Measurements from ENCODE around the gene SAMHD1.
A peak's percentile ranks its signal among the peaks of the same experiment; 100 is the strongest.
"Not testable (repeated sequence)": the region's sequence is repeated elsewhere in the genome, so short reads cannot be mapped to it uniquely, and the experiment has no call there.

The SAMHD1 gene

DNA sequence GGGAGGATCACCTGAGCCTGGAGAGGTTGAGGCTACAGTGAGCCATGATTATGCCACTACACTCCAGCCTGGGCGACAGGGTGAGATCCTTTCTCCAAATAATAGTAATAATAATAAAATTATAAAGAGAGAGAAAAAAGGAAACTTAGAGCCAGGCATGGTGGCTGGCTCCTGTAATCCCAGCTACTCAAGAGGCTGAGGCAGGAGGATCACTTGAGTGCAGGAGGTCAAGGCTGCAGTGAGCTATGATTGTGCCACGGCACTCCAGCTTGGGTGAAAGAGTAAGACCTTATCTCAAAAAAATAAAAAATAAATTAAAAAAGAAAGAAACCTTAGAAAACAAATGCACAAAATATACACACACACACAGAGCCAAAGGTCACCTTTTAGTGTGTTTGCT, 5.2 kb upstream of the SAMHD1 start:
- in situ Hi-C loops (cut with MboI; ENCODE audit: low sequenced_read_pairs, unreplicated experiment), result no loop called here
- DNase-seq (ENCODE audit: low spot score), result no peak
- TF ChIP-seq, protein P1, sequence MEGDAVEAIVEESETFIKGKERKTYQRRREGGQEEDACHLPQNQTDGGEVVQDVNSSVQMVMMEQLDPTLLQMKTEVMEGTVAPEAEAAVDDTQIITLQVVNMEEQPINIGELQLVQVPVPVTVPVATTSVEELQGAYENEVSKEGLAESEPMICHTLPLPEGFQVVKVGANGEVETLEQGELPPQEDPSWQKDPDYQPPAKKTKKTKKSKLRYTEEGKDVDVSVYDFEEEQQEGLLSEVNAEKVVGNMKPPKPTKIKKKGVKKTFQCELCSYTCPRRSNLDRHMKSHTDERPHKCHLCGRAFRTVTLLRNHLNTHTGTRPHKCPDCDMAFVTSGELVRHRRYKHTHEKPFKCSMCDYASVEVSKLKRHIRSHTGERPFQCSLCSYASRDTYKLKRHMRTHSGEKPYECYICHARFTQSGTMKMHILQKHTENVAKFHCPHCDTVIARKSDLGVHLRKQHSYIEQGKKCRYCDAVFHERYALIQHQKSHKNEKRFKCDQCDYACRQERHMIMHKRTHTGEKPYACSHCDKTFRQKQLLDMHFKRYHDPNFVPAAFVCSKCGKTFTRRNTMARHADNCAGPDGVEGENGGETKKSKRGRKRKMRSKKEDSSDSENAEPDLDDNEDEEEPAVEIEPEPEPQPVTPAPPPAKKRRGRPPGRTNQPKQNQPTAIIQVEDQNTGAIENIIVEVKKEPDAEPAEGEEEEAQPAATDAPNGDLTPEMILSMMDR (IDR thresholded peaks at IDR 0.05; ENCODE audit: borderline replicate concordance, control extremely low read depth, extremely low read depth, insufficient read depth, missing control alignments), result no peak

DNA sequence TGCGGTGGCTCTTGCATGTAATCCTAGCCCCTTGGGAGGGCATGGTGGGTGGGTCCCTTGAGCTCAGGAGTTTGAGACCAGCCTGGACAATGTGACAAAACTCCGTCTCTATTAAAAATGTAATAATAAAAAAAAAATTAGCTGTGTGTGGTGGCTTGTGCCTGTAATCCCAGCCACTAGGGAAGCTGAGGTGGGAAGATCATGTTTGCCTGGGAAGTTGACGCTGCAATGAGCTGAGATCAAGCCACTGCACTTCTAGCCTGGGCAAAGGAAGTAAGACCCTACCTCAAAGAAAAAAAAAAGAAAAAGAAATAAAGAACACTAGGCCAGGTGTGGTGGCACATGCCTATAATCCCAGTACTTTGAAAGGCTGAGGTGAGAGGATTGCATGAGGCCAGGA, 4.5 kb upstream of the SAMHD1 start:
- TF ChIP-seq, protein P1 (IDR thresholded peaks at IDR 0.05; ENCODE audit: borderline replicate concordance, control extremely low read depth, extremely low read depth, insufficient read depth, missing control alignments), result no peak
- in situ Hi-C loops (cut with MboI; ENCODE audit: low sequenced_read_pairs, unreplicated experiment), result no loop called here
- DNase-seq (ENCODE audit: low spot score), result no peak

DNA sequence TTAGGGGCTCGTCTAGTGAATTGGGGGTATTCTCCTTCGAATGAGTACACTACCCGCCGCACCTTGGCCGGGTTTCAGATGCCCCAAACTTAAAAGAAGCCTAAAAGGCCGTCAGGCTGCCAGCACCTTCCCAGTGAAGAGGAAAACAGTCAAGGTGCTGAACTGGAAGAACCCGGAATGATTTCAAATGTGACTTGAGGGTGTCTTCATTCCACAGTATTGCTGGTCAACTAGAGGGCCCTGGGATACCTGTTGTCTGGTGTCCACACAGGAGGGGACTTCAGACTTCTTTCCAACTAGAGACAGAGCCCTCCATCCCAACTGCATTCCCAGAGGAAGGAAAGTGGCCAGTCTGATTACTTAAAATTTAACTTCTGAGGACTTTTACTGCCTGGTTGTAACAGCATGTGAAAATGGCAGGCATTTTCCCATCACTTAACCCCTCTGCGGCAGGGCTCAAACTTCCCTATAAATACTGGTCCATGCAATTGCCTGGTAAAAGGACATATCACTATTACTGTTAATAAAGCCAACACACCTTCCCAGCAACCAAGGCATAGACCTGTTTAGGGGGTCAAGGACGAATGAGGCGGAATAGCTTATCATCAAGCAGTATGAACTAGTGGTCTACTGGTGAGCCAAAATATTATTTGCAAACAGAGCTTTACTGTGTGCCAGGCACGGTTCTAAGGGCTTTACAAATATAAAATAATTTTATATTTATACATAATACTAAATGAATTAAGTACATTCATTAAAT, 651 bp upstream of the SAMHD1 start:
- TF ChIP-seq, protein P1 (IDR thresholded peaks at IDR 0.05; ENCODE audit: borderline replicate concordance, control extremely low read depth, extremely low read depth, insufficient read depth, missing control alignments), result no peak
- DNase-seq (ENCODE audit: low spot score), result no peak
- in situ Hi-C loops (cut with MboI; ENCODE audit: low sequenced_read_pairs, unreplicated experiment), result no loop called here

DNA sequence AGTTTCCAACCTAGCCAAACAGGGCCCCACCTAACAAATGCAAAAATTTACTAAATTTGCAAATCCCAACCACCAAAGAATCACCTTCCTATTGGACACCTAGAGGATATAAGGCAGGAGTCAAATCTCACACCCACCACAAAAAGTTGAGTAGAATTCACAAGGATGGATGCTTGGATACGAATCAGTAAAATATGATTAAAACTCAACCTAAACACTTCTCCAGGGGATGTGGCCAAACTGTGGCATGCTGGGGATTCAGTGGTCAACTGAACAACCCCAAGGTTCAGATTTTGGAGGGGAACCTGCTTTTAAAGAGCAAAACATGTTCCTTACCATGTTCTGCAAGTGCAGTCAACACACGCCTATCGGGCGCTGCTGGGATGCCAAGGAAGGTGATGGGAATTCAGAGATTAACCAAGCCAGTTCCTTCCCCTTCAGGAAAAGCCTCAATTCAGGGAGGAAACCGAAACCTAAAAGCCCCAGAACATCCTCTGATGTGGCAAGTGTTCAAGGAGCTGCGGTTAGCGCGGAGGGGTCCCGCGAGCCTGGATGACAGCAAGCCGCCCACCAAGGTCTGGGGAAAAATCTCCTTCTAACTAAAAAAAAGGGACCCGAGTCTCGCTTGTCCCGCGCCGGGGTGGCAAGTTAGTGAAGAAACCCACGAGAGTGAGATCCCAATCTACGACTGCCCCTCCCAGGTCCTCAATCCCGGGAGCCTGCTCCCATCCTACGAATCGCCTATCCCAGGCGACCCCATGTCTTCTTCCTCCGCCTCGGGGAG, 902 bp downstream of the SAMHD1 start:
- peak; percentile 33 for DNase-seq (ENCODE audit: low spot score)
- in situ Hi-C loops (cut with MboI; ENCODE audit: low sequenced_read_pairs, unreplicated experiment), result no loop called here
- TF ChIP-seq, protein P1 (IDR thresholded peaks at IDR 0.05; ENCODE audit: borderline replicate concordance, control extremely low read depth, extremely low read depth, insufficient read depth, missing control alignments), result no peak

DNA sequence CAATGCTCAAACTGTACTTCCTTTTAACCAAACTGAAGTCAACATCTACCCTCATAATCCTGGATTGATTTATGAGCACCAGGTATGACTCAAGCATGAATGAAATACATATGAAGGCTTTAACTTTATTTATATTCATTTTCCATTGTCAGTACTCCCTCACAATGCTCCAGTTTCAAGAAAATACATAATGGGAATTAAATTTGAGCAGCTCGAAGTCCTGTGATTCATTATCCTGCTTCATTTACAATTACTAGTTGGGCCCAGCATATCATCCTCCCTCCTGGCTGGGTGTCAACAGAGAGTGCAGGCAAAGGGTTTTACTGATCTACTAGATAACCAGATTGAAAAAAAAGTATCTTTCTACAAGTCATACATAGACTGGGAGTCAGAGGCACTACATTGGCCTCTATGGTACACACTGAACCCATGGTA, 10.1 kb downstream of the SAMHD1 start:
- in situ Hi-C loops (cut with MboI; ENCODE audit: low sequenced_read_pairs, unreplicated experiment), result no loop called here
- DNase-seq (ENCODE audit: low spot score), result no peak
- TF ChIP-seq, protein P1 (IDR thresholded peaks at IDR 0.05; ENCODE audit: borderline replicate concordance, control extremely low read depth, extremely low read depth, insufficient read depth, missing control alignments), result no peak

DNA sequence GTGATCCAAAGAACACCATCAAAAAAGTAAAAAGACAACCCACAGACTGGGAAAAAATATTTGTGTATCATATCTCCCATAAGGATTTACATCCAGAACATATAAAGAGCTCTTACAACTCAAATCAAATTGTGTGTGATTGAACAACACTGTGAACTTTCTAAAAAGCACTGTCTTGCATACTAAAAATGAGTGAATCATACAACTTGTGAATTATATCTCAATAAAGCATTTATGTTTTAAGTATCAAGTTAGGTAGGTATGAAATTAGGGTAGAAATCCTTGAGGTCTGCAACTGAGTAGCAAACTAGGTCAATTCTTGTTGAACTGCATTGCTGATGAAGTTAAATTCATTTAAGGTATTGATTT, 14.1 kb downstream of the SAMHD1 start:
- no peak for DNase-seq (ENCODE audit: low spot score)
- TF ChIP-seq, protein P1 (IDR thresholded peaks at IDR 0.05; ENCODE audit: borderline replicate concordance, control extremely low read depth, extremely low read depth, insufficient read depth, missing control alignments), result no peak
- in situ Hi-C loops (cut with MboI; ENCODE audit: low sequenced_read_pairs, unreplicated experiment), result no loop called here

DNA sequence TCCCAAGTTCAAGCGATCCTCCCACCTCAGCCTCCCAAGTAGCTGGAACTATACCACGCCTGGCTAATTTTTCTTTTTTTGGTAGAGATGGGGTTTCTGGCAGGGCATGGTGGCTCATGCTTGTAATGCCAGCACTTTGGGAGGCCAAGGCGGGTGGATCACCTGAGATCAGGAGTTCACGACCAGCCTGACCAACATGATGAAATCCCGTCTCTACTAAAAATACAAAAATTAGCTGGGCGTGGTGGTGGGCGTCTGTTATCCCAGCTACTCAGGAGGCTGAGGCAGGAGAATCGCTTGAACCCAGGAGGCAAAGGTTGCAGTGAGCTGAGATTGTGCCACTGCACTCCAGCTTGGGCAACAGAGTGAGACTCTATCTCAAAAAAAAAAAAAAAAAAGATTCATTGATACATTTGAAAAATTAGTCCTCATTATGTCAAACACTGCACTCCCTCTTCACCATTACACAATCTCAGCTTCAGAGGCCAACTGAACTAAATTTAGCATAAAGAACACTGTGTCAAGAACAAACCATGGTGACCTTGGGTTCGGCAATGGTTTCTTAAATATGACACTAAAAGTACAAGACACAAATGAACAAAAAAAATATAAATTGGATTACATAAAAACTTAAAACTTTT, 14.6 kb downstream of the SAMHD1 start:
- DNase-seq (ENCODE audit: low spot score); in situ Hi-C loops (cut with MboI; ENCODE audit: low sequenced_read_pairs, unreplicated experiment): not testable (repeated sequence)

All from GM13976 (cell line).